Stimulated activated CD4-positive, alpha-beta T cell treated with anti-CD3 and anti-CD28 coated beads, TNF-alpha, amount 100 ng/mL, for 1 hour (primary cell): ENCODE measurements around the gene MORN1.

Experiments
- DNase-seq, 3 donors: peaks; one replicate each; pipeline ENCODE4 v3.0.0-alpha.2; 2020; ENCODE audit warnings: low read depth in 3 of 3, low spot score in 1 of 3

Gene MORN1

DNA sequence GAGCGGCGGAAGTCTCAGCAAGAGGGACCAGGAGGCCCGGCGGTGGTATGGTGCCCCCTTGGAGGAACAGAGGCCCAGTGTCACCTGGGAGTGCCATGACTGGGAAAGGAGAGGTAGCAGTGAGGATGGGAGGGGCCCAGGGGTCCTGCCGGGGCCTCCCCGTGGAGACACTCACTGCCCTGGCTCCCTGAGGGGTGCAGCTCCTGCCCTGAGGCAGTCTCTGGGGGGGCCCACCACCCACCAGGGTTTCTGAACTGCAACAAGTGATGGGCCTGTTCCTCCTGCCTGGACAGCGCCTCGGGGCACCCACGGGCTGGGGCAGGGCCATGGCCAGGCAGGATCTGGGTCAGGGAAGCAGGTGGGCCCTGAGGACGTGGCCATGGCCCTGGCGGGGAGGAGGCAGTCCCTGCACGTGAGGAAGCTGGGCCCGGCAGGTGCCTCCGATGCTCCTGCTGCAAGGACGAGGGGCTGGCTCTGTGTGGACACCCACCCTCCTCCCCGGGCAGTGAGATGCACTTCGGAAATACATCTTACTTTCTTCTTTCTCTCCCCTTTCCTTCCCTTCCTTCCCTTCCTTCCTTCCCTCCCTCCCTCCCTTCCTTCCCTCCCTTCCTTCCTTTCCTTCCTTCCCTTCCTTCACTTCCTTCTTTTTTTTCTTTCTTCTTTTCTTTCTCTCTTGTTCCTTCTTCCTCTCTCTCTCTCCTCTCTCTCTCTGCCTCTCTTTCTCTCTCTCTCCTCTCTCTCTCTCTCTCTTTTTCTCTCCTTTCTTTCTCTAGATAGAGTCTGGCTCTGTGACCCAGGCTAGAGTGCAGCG is 66.6 kb downstream of the MORN1 start:
- DNase-seq, result no peak

DNA sequence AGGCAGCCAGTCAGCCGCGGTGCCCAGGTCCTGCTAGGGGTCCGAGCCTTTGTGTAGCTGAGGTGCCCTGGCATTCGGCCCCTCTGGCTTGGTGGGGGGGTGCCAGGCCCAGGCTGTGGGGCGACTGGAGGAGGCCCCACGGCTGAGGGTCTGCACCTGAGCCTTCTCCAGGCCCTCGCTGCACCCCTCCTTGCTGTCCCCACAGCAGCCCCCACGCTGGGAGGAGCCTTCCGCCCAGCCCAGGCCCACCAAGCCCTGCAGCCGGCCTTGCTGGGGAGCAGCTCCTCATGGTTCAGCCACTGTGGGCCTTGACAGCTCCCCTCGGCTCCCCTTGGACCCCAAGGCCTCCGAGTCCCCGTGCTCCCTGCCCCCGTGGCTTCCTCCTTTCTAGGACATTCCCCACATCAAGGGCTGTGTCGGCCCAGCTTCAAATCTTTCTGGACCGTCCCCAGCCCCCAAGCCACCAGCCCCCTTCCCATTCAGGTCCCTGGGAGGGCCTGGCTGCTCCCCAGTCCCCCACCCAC is 67.8 kb downstream of the MORN1 start:
- DNase-seq, result no peak

DNA sequence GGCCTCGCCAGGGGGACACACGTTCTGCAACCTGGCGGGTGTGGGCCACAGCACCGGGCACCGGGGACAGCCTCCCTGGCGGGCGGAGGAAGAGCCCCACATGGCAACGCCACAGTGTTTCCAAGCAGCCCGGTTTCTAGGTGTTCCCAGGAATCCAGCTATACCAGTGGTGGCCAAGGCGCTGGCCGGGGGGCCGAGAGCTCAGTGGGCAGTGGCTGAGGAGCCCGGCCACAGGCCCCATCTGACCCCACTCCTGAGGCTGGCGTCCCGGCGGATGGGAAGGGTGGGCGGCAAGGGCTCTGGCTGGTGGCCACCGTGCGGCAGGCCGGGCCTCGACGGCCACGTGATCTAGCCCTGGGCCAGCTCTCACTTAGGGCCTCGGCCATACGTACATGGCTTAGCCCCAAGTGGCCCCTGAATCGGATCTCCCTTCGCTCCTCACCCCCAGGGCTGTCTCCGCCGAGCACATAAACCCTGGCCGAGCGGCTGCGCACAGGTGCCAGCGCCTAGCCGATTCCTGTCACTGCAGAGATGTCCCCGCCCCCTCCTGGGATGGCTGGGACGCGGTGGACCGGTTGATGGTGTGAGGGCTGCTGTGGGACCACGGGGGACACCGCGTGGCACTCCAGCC is 68.7 kb downstream of the MORN1 start:
- no peak for DNase-seq

DNA sequence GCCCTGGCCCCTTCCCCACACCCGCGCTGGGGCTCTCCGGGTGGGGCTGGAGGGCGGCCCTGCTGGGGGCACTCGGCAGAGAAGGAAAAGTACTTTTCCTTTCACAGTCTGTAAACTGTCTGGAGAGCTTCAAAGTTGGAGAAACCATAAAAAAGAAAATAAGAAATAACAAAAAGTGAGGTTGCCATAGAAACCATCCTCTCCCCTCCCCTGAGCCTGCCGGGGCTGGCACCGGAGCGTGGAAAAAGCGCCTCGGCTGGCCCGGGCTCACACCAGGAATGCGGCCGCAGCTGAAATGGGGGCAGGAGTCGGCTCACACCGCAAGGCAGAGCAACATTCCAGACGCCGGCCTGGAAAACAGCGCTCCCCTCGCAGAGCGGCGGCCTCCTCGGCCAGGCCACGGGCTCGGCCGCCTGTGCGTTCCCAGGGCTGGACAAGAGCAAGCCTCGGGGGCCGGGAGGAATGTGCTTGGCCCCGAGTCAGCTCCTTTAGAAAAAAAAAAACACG is 69.2 kb downstream of the MORN1 start:
- no peak for DNase-seq

DNA sequence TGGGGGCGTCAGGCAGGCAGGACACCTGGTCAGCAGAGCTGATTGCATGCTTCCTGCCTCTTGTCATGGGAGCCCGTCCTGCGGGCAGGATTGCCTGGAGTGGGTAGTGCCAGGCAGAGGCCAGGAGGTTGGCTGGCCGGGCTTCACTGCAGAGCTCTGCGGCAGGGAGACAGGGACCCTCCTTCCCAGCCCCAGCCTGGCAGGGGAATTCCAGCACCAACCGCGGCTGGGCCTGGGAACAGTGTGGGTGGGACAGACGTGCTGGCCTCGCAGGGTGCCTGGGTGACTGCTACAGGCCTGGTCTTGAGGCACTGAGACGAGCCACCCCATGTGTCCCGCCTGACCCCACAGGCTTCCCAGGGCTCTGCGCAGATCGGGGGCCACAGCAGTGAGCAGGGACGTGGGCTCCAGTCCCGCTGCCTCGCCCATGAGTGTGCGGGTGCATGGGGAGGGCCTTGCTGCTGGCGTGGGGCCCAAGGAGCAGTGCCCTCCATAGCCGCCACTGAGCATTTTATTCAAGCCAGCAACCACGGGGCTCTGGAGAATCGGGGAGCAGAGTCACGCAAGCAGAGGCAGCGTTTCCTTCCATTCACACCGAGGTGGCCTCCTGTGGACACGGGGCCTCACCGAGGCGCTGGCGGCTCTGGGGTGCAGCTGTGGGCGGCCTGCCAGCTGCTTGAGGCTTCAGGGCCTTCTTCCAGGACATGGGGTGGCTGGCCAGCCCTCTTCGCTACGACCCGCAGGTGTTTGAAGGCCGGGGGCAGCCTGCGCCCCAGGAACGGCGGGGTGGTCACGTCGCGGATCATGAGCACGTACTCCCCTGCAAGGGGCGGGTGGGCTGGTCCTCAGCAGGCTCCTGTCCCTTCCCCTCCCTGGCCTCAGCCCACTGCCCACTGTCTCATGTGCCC is 70.3 kb downstream of the MORN1 start:
- no peak for DNase-seq

DNA sequence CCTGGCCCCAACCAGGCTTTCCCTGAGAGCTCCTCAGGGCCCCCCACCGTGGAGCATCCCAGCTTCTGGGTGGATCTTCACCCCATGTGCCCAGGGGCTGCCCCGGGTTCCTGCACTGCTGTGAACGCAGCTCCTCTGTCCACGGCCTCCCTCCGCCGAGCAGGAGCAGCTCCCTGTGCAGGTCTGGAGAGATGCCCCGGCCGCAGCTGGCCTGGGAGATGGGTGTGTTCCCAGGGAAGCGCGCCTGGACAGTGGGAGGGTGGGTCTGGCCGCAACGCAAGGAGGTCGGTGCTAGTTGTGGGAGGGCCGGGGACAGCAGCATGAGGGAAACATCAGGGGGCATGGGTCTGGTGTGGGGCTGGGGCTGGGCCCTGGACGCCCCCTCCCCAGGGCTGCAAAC is 71.3 kb downstream of the MORN1 start:
- no peak for DNase-seq

DNA sequence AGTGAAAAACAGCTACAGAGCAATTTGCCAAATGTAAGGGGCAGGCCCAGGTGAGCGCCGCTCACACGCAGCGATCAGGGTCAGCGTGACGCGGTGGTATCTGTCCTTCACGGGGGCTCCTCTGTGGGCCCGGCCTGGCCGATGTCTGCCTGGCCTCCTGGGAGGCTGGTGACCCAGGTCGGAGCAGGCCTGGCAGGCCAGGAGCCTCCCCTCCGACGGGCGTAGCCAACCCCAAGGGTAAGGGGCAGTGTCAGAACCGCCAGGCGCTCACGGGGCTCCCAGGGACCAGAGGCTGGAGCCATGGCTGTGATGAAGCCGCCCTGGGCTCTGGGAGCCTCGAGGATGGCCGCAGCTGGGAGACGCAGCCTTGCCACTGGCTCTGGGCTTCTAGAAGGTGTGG is 72.1 kb downstream of the MORN1 start:
- no peak for DNase-seq

DNA sequence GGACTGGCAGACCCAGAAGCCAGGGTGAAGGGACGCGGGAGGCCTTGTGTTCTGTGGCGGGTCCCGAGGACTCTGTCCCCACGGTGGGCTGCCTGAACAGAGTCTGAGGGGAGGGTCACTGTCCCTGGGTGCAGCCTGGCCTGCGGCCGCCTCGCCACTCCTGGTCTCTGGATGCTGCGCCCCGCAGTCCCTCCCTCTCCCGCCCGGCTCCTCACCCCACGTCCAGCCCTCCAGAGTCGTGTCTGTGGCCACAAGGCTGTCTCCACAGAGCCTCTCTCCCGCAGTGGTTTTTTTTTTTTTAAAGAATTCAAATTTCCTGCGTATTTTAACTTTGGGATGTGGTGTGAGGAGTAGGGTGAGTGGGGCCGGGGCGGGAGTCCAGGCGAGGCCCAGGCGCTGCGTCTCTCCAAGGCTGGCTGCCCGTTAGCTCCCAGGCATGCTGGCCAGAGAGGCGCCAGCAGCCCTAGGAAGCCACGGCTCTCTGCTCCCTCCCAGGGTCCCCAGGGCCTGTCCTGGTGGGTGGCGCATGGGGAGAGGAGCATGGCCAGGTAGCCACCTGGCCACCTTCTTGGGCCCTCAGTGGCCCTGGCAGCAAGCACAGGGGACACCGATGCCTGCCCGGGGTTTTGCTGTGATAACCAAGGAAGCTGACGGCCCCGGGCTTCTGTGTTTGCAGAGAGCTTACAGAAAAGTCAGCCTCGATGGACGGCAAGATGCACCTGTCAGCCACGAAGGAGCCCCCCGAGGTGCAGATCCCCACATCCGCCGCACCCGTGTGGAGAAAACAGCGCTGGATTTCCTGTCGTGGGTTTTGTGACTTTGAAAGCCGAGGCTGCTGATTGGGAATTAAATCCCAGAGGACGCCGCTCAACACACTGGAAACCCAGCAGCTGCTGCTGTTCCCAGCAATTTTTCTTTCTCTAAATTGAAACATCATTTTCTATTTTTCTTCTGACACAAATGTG is 72.8 kb downstream of the MORN1 start:
- DNase-seq, result no peak

DNA sequence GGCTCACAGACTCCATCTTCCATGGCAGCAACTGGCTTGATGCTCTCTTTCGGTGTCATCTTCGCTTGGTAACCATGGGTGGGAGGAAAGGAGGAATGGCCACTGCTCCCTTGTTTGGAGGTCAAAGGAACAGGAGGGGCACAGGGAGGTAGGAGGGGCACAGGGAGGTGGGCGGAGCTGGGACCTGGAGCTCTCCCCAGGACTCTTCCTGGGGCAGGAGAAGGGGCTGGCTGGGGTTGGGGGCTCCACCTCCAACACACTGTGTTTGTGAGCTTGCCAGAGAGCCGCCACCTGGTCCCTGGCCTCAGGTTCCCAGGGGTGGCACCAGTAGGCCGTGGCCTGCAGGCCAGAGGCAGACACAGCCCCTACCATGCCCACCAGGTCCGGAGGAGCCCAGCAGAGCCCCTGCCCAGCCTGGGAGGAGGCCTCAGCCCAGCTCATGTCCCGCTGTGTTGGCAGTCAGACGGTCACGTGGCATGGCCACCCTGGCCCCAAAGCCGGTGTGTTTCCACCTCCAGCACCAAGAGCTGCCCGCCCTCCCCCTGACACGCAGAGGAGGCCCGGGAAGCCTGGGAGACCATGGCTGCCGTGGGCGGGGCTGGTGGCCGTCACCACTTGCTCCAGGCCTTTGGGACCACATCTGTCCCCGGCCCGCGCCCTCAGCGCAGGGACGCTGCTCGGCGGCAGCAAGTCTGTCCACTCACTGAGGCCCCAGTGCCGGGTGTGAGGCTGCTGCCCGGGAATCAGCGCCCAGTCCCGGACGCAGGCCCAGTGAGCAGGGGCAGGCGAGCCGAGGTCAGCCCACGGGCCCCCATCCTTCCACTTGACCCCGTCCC is 73.9 kb downstream of the MORN1 start:
- no peak for DNase-seq

DNA sequence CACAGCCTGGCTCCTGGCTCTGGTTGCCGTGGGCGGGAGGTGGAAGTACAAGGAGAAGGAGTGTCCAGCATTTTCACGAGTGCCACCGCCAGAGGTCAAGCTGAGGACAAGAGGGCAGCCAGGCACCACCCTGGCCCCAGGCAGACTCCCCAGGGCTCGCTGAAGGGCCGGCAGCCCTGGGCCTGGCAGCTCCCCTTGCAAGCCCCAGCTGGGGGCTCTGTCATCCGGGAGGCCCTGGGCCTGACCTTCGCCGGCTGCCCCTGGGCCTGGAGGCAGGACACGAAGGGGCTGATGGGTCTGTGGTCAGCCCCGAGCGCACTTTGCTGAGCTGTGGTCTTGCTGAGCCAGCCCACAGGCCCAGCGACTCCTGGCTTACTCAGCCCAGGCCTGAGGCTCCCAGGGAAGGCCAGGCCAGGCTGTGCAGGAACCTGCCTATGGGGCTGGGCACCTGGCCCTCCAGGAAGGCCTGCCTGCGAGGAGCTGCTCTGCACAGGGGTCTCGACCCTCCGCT is 74.8 kb downstream of the MORN1 start:
- no peak for DNase-seq

DNA sequence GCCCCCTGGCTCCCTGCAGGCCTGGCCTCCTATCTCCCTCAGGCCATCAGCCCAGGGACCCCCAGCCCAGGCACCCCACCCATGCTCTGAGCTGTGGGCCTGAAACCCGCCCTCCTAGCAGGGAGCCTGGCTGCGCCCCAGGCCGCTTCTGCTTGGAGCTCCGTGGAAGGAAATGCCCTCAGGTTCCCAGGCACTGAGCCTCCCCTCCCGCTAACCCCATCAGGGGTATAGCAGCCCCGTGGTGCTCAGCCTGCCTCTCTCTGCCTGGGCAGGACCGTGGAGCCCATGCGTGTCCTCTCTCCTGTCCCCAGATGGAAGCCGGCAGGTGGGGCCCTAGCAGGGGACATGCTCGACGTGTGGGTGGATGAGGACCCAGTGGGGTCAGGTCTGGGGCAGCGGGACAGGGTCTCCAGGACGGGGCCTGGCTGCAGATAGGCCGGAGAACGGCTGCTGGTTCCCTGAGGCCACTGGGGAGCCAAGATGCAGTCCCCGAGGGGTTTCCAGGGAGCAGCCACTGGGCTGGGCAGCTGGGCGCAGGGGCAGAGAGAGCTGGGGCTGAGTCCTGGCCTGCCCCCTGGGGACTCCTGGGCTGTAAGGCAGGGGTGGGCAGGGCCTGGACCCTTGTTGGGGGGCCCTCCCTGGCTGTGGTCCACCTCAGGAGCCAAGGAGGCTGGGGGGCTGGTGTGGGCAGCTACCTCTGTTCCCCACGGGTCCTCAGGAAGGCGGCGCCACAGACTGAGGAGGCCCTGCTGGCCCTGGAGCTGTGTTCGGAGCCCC is 75.5 kb downstream of the MORN1 start:
- no peak for DNase-seq

DNA sequence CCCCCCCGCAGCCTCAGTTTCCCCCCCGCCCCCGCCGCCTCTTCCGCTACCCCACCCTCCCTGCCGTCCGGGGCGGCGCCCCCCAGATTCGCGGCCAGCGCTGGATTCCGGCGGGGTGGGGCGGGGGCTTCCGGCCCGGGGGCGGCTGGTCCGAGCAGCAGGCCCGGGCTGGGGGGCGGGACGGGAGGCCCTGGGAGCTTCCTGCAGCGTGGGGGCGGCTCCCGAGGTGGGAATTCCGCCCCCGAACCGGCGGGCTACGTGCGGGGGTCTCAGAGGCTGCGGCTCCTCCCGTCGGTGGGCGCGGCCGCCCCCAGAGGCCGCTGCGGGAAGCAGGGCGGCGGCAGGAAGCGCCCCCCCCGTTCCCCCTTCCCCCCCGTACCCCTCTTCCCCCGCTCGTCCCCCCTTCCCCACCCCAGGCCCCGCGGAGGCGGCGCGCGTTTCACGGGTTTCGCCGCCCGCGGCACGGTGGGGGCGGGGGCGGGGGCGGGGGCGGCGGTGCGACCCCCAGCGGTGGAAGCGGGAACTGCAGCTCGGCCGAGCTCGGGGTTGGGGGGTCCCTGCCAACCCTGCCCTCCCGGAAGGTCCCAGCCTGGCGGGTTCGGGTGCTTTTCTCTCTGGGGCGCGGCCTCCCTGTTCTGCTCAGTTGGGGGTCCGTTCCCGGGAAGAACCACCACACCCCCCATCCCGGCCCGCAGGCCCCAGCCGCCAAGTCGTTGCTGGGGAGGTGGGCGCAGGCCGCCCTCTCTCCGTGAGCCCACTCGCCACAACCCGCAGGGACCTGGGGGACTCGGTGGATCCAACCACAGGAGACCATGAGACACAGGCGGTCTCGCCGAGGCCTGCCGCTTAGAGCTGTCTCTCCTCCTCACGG is 76.3 kb downstream of the MORN1 start:
- DNase-seq, result peak in 2 of 3 donors; percentile 55 to 60

DNA sequence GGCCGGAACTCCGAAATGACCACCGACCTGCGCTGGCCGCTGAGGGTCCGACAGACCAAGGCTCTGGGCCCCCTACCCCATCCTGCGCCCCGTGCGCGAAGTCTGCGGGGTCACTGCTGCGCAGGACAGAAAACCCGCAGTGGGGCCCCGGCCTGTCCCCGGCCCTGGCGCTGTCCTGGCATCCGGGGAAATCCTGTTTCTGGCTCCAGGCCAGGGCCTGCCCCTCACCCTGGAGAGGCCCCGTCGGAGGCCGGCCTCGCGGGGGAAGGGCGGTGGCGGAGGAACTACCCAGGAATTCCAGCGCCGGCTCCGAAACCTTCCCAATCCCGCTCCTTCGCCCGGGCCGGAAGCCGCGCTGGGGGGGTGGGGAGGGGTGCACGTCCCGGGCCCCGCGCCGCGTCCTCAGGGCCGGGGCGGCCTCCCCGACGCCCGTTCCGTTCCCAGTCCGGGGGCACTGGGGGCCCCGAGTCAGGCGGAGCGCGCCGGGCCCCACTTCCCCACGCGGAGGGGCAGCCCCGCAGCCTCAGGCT is 77.0 kb downstream of the MORN1 start:
- no peak for DNase-seq

DNA sequence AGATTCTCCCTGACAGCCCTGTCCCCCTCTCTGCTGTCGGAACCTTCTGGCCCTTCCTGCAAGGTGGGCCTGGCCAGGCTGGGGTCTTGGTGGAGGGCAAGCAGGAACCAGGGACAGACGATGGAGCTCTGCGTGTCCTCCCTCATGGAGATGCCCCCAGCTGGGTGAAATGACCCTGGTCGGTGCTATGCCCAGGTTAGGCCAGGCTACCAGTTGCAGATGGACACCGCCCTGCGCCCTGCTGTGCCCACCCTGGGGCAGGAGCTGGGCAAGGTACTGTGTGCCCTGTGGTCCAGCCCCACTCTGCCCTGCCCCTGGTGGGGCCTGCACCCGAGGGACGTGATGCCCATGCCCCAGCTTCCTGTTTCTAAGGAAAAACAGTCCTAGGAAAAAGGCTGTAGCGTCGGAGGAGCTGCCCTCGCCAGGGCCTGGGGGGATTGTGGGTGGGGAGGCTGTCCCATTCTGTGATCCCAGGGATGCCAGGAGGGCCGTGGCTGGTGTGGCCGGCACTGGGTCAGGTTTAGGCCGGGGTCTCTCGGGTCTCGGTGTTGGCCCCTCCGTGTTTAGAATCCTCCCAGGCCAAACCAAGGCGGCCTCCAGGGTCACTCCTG is 77.6 kb downstream of the MORN1 start:
- no peak for DNase-seq

DNA sequence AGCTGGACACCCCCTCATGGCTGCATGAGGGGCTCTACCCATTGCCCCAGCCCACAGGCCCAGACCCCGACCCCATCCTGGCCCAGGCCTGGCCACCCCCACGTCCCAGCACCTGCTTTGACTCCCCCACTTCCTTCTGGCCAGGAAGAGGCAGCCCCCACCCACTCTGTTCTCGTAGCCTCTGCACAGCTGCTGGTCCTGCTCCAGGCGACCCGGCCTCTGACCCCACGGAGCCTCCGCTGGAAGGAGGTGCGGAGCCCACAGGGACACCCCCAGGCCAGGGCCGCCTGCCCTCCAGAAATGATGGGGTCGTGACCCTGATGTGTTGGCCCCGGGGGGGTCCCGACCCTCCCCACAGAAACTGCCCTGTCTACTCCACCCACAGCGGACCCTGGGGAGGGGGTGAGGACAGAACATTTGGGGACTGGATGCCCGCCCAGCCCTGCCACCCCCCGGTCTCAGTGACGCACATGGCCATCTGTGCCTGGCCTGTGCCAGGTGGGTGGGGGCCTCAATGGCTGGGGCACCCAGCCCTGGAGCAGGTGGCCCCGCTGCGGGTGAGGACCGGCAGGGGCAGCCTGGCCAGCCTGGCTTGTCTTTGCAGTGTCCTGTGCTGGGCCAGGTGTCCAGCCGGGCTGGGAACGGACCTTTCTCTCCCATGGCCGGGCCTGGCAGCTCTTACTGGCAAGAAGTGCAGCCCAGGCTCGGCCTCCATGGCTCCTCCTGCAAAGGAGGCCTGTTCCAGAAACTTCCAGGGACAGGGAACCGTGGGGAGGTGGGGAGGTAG is 78.6 kb downstream of the MORN1 start:
- DNase-seq, result no peak

DNA sequence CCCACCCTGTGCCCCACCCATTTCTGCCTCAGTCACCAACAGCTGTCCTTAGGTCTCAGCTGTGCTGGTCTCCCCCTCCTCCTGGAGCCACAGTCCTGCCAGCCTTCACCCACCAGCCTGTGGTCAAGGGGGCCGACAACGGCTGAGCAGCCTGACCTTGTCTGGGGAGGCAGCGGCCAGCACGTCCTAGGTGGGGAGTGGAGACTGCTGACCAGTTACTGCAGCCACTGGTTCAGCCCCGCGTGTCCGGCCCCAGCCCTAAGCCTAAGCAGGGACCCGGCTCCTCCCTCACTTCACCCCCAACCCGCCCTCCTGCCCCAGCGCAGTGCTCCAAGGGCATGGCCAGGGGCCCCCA is 79.2 kb downstream of the MORN1 start:
- no peak for DNase-seq
